Measurements from ENCODE around the gene CRKL. TPM values are rescaled to one million over a fixed set of nuclear protein-coding genes. Genes with fewer than 3 reads are reported as not detected.

The CRKL gene
- total RNA-seq, 1 donor from 2014 or later = 59.1 TPM

DNA sequence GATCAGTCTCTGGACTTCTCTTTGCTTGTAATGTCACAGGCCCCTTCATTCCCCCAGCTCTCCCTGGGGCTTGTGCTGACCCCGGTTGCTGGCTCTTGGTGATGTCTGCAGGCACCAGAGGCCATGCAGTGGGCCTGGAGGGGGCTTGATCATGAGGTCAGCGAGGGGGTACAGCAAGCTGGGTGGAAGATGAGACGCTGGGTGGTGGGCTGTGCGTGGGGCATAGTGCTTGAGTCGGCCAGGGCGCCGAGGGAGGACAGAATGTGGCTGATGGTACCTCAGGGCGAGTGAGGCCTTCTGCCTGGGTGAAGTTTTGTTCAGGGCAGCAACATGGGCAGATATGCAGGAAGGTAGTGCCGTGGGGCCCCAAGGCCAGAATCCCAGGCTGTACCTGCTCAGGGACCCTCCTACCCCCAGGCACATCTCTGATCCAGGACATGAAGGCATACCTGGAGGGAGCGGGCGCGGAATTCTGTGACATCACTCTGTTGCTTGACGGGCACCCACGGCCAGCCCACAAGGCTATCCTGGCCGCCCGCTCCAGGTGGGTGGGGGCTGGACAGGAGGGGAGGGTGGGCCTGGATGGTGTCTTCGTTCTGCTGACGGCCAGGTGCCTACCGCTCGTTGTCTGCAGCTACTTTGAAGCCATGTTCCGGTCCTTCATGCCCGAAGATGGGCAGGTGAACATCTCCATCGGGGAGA is 78.3 kb downstream of the CRKL start:
- Mint-ChIP-seq H3K36me3 (ENCODE audit: low read depth, unreplicated experiment) (peaks cover 8% of the 10 kb centered on the region), H3K9me3 (ENCODE audit: unreplicated experiment) (no peaks in the 10 kb centered on the region), H3K4me3 (ENCODE audit: unreplicated experiment) (no peak overlapping the region), H3K27ac (ENCODE audit: unreplicated experiment) (no peak overlapping the region), H3K4me1 (ENCODE audit: unreplicated experiment) (no peaks in the 10 kb centered on the region), H3K27me3 (ENCODE audit: unreplicated experiment) (peaks cover 10% of the 10 kb centered on the region)
- DNase-seq (ENCODE audit: low spot score) = no peak
- TF ChIP-seq, protein P1, sequence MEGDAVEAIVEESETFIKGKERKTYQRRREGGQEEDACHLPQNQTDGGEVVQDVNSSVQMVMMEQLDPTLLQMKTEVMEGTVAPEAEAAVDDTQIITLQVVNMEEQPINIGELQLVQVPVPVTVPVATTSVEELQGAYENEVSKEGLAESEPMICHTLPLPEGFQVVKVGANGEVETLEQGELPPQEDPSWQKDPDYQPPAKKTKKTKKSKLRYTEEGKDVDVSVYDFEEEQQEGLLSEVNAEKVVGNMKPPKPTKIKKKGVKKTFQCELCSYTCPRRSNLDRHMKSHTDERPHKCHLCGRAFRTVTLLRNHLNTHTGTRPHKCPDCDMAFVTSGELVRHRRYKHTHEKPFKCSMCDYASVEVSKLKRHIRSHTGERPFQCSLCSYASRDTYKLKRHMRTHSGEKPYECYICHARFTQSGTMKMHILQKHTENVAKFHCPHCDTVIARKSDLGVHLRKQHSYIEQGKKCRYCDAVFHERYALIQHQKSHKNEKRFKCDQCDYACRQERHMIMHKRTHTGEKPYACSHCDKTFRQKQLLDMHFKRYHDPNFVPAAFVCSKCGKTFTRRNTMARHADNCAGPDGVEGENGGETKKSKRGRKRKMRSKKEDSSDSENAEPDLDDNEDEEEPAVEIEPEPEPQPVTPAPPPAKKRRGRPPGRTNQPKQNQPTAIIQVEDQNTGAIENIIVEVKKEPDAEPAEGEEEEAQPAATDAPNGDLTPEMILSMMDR (IDR thresholded peaks at IDR 0.05; ENCODE audit: unreplicated experiment) = no peak

DNA sequence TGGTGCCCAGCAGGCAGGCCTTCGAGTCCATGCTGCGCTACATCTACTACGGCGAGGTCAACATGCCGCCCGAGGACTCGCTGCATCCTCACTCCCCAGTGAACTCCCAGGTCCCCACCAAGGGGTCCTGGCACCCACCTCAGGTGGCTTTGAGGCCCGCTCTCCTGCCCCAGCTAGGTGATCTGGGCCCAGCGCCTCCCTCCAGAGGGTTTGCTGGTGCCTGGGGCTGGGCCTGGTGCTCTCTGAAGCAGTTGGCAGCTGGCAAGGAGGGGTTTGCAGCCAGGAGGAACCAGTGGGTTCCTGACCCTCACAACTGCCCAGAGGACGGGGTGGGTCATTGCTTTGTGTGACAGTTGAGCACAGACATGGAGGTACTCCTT is 78.8 kb downstream of the CRKL start:
- Mint-ChIP-seq H3K4me1 (ENCODE audit: unreplicated experiment) (peaks cover 2% of the 10 kb centered on the region), H3K9me3 (ENCODE audit: unreplicated experiment) (no peaks in the 10 kb centered on the region), H3K27ac (ENCODE audit: unreplicated experiment) (no peak overlapping the region), H3K4me3 (ENCODE audit: unreplicated experiment) (no peak overlapping the region), H3K27me3 (ENCODE audit: unreplicated experiment) (peaks cover 6% of the 10 kb centered on the region), H3K36me3 (ENCODE audit: low read depth, unreplicated experiment) (peaks cover 8% of the 10 kb centered on the region)
- TF ChIP-seq, protein P1 (IDR thresholded peaks at IDR 0.05; ENCODE audit: unreplicated experiment) = no peak
- no peak for DNase-seq (ENCODE audit: low spot score)

- Mint-ChIP-seq H3K27me3 (ENCODE audit: unreplicated experiment) (peaks cover 7% of the 10 kb centered on the region), H3K27ac (ENCODE audit: unreplicated experiment) (no peak overlapping the region)
These were observed 79.7 kb downstream of the CRKL start for GRCh38 chr22:20996598-20997535.

GRCh38 chr22:20997536-20998257 is 80.5 kb downstream of the CRKL start:
- Mint-ChIP-seq H3K4me1 (ENCODE audit: unreplicated experiment) (peaks cover 4% of the 10 kb centered on the region), H3K27ac (ENCODE audit: unreplicated experiment) (no peak overlapping the region), H3K4me3 (ENCODE audit: unreplicated experiment) (no peak overlapping the region), H3K9me3 (ENCODE audit: unreplicated experiment) (no peaks in the 10 kb centered on the region), H3K27me3 (ENCODE audit: unreplicated experiment) (peaks cover 8% of the 10 kb centered on the region), H3K36me3 (ENCODE audit: low read depth, unreplicated experiment) (peaks cover 8% of the 10 kb centered on the region)
- DNase-seq (ENCODE audit: low spot score) = no peak
- TF ChIP-seq, protein P1 (IDR thresholded peaks at IDR 0.05; ENCODE audit: unreplicated experiment) = no peak

More at GRCh38 chr22:20996598-20997535, 79.7 kb downstream of the CRKL start:
- no peak for DNase-seq (ENCODE audit: low spot score)
- Mint-ChIP-seq H3K9me3 (ENCODE audit: unreplicated experiment) (no peaks in the 10 kb centered on the region), H3K36me3 (ENCODE audit: low read depth, unreplicated experiment) (peaks cover 8% of the 10 kb centered on the region), H3K4me3 (ENCODE audit: unreplicated experiment) (no peak overlapping the region), H3K4me1 (ENCODE audit: unreplicated experiment) (peaks cover 4% of the 10 kb centered on the region)
- TF ChIP-seq, protein P1 (IDR thresholded peaks at IDR 0.05; ENCODE audit: unreplicated experiment) = no peak

Measured in endothelial cell (in vitro differentiated cells).